ENCODE results near the gene SLC5A10.
A peak's percentile ranks its signal among the peaks of the same experiment; 100 is the strongest.
"Not testable (repeated sequence)": the region's sequence is repeated elsewhere in the genome, so short reads cannot be mapped to it uniquely, and the experiment has no call there.

SLC5A10 gene

DNA sequence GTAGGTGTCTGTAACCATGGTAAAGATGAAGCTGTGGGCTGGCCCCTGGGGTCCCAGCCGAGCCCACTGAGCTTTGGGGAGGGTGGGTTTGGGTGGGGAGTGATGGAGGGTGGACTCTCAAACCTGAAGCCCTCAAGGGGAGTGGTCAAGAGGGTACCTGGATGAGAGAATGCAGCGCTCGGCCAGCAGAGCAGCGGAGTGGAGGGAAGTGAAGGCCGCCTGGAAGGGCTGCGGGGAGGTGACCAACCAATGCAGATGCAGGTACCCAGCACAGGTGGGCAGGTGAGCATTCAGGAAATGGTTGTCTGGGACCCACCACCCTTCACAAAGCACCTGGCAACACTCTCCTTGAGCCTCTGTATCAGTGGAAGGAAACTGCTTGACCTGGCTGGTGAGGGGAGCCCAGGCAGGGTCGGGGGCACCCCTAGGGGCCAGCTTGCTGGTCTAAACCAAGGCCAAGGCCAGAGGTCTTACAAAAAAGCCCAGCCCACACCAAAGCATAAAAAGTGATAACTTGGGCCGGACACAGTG lies 3.4 kb upstream of the SLC5A10 start:
- no peak for DNase-seq

DNA sequence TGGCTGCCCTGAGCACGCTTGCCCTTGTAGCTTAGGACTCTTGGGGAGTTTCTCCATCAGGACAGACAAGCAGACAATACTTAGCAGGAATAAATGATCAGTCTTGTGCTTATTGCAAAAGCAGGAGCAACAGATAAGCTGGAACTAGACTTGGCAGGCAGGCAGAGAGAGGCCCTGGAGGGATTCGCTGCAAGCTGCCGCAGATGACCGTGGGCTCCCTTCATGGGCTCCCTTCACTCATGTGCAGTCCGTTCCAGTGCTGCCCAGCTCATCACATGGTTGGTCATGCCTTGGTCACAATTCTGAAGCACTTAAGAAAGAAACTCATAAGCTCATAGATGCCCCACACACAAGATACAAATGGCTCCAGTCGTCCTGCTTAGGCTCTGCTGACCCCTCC lies 2.4 kb upstream of the SLC5A10 start:
- no peak for DNase-seq

DNA sequence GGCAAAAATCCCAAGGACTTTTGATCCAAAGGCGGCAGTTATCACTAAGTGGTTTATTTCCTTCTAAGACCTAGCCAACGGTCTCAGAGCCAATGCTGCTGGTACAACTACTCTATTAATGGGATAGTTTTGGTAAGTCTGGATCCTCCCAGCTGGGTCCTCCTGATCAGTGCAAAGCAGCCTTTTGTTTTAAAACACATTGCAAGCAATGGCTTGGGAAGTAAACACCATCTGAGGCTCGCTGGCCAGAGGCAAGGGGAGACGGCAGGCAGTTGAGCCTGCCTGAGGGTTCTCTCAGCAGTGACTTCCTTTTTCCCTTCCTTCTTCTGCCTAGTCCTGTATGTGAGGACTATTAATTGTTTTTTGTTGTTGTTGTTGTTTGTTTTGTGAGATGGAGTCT lies 1.6 kb upstream of the SLC5A10 start:
- no peak for DNase-seq

DNA sequence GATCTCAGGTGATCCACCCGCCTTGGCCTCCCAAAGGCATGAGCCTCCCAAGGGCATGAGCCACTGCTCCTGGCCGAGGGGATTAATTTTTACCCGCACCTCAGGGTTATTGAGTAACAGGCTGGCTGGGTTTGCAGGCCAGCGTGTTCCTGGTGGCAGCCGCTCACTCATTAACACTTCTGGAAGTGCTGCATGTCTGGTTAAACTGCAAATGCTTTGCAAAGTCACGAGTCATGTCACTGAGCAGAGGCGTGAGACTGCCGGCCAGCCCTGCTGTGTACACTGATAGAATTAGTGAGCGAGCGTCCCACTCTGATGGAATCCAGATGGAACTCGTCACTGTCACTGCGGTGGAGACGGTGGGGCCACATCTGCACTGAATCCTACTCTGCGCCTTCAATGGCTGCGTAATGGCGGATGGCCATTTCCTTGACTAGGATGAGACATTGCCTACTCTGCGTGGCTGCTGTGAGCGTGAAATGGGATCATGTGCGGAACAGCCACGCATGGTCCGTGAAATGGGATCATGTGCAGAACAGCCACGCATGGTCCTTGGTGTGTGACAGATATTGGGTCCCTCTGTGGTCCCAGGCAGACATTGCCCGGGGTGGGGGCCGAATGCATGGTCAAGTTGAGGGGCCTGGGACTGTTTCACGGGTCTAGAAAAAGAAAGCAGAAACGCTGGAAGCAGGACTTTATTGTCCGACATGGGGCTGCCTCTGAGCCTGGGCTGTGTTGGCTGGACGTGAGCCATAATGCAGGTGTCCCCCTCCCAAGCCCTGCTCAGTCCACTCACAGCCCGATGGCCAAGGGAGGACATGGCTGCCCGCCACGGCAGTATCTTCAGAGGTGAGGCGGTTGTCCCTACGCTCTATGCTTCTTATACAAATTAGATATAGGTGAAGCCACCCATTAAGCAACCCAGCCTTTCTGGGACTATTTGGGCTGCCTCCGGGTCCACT lies 740 bp upstream of the SLC5A10 start:
- DNase-seq, result no peak

DNA sequence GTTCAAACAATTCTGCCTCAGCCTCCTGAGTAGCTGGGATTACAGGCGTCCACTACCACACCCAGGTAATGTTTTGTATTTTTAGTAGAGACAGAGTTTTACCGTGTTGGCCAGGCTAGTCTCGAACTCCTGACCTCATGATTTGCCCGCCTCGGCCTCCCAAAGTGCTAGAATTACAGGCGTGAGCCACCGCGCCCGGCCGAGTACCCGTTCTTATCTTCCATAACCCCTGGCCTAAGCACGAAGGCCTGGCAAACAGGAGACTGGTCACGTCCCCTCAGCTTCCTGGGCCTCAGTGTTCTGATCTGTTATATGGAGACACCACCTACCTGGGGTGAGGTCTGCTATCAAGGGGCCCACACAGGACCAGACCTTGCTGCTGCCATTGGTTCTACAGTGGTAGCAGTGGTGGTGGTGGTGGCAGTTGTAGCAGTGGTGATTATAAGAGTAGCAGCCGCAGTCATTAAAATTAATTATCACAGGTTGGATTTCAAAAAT lies 1.3 kb downstream of the SLC5A10 start:
- no peak for DNase-seq

DNA sequence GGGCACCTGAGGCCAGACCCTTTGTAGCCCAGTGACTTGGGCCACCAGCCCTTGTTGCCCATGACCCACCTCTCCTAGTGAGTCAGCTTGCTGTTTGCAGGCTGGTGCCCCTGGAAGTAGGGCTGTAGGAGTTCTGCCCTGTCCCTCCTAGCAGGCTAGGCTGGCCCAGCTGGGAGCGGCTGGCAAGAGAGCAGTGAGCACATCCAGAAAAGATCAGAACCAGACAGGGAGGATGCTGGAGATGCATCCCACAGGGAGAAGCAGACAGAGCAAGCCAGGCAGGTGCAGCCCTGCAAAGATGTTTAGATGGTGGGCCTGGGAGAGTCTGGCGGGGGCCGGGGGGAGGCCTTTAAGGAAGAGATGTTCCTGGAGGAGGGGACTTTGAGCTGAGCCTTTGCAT lies 2.4 kb downstream of the SLC5A10 start:
- no peak for DNase-seq

DNA sequence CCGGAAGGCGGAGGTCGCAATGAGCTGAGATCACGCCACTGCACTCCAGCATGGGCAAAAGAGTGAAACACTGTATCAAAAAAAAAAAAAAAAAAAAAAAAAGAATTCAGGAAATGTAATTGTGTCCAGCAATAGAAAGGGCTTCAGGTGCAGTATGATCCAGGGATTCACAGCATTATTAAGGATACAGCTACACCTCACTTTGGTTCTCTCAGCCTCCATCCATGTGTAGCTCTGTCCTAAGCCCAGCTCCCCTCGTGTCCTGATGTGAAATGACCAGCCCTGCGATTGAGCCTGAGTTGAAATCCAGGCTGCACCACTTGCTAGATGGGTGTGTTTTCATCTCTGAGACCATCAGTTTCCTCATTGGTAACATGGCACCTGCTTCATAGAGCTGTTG lies 3.0 kb downstream of the SLC5A10 start:
- no peak for DNase-seq

DNA sequence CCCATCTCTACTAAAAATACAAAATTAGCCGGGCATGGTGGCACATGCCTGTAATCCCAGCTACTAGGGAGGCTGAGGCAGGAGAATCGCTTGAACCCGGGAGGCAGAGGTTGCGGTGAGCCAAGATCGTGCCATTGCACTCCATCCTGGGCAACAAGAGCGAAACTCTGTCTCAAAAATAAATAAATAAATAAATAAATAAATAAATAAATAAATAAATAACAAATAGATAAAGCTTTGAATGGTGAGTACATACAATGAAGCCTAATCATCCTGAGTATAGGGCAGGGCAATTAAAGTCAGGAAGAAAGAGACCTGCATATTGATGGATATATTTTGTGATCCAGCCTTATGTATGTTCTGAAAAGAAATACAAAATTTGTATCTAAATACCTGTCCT lies 4.1 kb downstream of the SLC5A10 start:
- DNase-seq, result not testable (repeated sequence)

DNA sequence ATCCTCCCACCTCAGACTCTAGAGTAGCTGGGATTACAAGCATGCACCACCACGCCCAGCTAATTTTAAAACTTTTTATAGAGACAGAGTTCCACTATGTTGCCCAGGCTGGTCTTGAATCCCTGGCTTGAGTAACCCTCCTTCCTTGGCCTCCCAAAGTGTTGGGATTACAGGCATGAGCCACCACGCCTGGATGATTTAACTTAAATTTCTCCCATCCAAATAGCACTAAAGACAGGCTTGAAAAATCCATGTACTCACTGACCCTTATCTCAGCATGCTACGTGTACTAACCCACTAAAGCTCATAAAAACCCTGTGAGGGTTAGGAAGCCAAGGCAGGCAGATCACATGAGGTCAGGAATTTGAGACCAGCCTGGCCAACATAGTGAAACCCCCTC lies 4.6 kb downstream of the SLC5A10 start:
- DNase-seq, result no peak

DNA sequence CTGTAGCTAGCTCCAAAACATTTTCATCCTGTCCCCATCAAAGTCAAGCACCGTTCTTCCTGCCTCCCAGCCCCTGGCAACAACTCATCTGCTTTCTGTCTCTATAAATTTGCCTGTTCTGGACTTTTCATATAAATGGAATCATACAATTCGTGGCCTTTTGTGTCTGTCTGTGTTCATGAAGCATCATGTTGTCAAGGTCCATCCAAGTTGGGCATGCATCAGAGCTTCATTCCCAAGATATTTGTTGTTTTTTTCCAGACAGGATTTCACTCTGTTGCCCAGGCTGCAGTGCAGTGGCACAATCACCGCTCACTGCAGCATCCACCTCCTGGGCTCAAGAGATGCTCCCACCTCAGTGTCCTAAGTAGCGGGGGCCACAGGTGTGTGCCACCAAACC lies 5.9 kb downstream of the SLC5A10 start:
- DNase-seq, result no peak

DNA sequence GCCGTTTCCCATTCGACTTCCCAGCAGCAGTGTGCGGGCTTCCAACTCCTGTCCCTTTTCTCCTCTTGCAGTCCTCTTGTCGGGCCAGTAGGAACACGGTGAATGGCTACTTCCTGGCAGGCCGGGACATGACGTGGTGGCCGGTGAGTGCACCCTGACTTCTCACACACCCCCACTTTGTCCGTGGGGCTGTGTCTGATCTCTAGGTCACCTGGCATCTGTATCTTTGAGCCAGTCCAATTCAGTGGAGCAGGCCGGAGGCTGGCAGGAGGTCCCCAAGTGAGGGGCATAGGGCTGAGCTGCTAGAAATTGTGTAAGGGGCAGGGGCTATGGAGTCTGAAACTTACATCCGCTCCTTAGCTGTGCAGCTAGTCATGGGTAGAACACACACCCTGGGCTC lies 6.6 kb downstream of the SLC5A10 start:
- no peak for DNase-seq

DNA sequence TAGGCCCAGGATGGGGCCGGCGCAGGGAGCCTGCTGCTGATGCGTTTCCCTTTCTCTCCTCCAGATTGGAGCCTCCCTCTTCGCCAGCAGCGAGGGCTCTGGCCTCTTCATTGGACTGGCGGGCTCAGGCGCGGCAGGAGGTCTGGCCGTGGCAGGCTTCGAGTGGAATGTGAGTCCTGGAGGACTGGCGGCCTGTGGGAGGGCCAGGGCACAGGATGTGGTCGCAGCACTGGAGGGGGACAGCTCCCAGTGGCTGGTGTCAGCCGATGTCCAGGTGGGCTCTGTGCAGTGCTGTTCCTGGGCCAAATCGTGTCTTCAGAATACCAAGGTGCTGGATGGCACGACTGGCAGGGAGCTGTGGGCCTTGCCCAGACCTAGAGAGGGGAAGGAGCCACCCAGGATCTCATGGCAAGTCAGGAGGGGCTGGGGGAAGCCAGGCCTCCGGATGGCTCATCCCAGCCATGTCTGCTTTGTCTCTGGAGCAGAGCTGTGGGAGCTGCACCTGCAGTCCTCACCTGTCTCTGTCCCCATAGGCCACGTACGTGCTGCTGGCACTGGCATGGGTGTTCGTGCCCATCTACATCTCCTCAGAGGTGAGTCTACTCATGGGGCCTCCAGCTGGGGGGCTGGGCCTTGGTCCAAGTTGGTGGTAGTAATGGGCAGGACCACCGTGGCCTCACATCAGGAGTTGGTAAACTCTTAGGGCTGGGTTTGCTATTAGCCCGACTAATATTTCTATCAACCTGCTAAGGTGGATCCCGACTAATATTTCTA lies 7.3 kb downstream of the SLC5A10 start:
- DNase-seq, result no peak

DNA sequence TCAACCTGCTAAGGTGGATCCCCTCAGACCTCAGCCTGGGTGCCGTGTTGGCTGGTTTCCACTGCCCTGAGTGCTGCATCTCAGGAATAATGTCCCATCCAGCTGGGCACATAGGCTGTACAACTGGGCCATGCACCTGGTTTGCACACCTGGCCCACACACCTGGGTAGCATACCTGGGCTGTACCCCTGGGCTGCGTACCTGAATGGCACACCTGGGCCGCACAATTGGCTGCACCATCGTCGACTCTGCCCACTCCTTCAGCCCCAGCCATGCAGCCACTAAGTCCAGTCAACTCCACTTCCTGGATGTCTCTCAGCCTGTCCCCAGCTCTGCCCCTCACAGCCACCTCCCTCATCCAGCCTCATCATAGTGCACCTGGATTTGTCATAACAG lies 7.9 kb downstream of the SLC5A10 start:
- DNase-seq, result no peak

DNA sequence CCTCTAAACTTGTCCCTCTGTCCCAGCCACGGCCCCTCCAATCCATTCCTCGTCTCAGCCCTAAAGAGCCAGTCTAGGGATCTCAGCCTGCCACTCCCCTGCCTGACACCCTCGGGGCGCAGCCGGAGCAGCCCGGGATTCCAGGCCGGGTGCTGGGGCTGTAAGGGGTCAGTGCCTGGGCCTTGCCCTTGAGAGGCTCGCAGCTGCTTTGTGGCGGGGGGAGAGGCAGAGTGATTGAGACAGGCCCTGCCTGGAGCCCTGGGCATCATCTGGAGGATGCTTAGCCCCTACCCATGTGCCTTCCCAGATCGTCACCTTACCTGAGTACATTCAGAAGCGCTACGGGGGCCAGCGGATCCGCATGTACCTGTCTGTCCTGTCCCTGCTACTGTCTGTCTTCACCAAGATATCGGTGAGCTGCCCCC lies 8.3 kb downstream of the SLC5A10 start:
- DNase-seq, result no peak

DNA sequence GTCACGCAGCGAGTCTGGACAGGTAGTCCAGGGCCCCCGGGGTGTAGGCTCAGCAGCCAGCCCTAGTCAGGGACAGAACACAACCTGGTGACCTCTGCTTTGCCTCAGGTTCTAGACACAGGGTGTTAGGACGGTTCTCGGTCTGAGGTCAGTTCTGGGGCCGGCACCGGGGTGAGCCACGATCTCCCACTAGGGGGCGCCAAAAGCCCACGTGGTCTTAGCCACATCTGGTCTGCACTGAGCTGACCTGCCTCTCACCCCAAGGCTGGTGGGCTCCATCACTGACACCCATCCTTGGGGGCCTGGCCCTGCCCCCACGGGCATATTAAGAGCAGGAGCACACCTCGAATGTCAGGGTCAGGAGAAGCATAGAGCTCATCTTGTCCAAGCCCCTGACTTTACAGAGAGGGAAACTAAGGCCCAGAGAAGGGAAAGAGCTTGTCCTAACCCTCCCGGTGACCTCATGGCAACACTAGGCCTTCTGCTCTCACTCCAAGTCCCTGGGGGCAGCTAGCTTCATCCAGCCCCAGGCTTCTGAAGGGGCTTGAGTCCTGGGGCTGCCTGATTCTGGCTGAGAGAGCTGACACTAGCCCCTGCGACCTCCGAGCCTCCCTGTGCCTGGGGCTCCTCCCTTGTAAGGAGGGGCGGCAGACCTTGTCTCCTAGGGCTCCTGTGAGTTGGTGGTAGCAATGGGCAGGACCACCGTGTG lies 9.0 kb downstream of the SLC5A10 start:
- DNase-seq, result peak; percentile 77

DNA sequence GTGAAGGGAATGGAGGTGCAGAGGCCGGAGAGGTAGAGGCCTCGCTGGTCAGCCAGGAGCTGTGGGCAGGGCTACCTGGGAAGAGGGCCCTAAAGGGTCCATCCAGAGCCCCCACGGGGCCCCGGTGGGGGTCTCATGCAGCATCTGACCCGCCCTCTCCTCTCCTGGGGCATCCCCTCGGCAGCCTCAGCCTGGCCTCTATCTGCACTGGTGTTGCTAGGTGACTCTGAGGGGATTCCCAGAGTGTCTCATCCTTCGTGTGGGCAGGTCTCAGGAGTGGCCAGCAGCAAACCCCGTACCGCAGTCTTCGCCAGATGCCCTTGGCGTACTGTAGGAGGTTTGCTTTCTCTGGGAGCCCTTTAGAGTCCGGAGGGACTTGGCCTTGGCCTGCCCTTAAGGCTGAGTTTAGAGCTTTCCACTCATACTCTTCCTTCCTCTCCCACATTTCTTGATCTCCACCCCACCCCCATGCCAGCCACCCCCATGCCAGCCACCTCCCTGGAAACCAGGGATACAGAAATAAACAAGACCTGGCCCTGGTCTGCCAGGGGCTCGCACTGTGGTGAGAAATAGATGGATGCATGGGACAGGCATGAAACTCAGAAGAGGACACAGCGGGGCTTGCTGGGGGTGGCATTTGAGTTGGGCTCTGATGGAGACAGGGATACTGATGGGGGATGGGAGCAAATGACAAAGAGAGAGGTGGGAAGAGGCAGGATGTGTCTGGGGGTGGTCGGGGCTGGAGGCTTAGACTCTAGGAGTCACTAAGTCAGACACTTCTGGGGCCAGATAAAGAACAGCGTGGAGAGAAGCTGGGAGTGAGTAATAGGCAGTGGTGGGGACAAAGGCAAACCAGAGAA lies 9.9 kb downstream of the SLC5A10 start:
- peak; percentile 6 for DNase-seq

DNA sequence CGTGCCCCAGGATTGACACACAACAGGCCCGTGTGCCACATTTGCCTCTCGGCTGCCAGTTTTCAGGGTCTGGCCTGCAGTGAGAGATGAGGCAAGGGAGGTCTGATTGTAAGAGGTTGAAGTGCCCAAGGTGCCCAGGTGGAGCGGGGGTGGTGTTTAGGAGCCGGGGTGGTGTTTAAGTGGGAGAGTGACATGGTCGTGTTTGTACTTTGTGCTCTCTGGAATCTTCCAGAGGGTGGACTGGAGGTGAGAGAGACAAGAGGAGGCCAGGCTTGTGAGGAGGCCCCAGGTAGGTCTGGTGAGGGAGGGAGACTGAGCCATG lies 10.5 kb downstream of the SLC5A10 start:
- no peak for DNase-seq

DNA sequence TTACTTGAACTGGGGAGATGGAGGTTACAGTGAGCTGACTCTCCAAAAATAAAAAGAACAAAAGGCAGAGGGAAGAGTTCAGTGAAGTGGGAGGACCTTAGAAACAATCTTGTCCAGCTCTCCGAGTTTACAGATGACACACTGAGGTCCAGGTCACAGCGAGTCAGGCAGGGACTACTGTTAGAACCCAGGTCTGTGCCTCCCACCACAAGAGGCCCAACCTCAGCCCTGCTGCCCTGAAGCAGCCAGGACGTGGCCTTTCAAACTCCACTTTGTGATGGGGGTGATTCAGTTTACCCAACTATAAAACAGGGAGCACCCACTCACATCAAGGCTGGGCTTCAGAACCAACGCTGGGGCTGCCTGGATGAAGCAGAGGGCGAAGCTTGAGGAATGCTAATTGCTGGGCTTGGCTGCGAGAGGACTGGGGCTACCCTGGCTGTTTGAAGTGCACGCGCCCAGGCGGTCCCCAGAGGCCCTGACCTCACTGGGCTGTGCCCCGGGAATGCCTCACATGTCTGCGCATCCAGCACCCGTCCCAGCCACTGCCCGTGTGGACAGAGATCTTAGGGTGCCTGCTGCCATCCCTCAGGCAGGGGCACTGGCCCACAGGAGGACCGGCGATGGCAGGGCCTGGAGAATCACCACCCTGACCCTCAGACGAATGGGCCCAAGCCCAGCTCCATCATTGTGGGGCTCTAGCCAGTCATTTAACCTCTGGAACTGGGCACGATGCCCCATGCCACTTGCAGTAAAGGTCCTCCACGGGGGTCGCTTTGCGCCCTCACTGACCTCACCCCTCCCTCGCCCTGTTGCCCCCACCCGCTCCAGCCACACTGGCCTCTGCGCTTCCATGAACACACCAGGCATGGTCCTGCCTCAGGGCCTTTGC lies 11.4 kb downstream of the SLC5A10 start:
- DNase-seq, result no peak

DNA sequence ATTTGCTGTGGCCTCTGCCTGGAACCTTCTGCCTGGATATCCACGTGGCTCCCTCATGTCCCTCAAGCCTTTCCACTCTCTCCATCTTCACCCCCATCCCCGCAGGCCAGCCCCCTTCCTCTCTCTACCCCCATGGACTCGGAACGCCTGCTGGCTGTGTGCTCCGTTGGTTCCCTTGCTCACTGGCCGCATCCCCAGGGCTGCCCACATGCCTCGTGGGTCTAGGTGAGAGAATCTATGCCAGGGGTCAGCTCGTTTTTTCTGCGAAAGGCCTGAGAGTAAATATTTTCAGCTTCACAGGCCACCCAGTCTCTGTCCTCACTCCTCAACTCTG lies 12.0 kb downstream of the SLC5A10 start:
- no peak for DNase-seq

DNA sequence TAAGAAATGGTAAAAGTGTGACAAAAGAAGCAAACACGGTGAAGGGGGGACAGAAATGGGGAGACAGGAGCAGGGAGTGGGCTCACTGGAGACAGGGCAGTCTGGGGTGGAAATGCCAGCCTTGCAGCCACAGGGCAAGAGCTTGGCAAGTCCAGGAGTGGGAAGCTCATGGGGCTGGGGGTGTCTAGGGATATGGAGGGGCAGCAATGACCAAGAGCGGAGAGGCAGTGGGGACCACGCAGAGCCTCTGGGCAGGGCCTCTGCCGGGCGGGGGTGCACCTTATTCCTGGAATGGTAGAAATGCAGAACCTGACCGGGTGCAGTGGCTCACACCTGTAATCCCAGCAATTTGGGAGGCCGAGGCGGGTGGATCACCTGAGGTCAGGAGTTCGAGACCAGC lies 12.6 kb downstream of the SLC5A10 start:
- DNase-seq, result no peak

DNA sequence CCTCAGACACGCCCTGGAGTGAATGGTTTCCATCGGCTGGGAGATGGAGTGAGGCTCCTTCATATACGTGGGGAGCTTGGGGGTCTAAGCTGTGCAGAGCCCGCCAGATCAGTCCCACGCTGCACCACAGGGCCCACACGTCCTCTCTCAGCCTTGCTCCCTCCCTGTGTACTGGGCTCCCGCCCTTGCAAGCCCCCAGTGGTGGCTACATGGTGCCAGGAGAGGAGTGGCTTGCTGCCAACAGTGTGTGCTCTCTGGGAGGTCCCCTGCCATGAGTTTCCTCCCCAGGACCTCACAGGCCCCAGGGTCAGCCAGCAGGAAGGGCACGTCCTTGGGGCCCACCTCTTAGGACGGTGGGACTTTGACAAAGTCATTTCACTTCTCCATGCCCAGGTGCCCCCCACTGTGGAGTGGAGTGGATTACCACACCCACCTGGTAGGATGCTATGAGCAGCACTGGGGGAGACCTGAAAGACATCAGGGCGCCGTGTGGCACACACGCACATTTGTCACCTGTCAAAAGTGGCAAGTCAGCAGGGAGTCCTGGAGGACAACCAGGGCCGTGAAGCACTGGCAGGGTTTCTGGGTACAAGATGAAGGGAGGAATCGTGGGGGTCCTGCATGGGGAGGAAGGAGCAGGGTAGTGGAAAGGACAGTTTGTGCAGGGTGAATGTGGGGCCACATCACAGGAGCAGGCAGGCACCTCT lies 13.7 kb downstream of the SLC5A10 start:
- no peak for DNase-seq
